ENCODE results near the gene RNF157. TPM values are rescaled to one million over a fixed set of nuclear protein-coding genes. Genes with fewer than 3 reads are reported as not detected.
A peak's percentile ranks its signal among the peaks of the same experiment; 100 is the strongest.

RNF157 gene
- total and polyA plus RNA-seq, 2 of the 13 experiments (the other 11 are each of a cell fraction or from before 2014, with no cell fraction given): 0.44 to 1.5 TPM

DNA sequence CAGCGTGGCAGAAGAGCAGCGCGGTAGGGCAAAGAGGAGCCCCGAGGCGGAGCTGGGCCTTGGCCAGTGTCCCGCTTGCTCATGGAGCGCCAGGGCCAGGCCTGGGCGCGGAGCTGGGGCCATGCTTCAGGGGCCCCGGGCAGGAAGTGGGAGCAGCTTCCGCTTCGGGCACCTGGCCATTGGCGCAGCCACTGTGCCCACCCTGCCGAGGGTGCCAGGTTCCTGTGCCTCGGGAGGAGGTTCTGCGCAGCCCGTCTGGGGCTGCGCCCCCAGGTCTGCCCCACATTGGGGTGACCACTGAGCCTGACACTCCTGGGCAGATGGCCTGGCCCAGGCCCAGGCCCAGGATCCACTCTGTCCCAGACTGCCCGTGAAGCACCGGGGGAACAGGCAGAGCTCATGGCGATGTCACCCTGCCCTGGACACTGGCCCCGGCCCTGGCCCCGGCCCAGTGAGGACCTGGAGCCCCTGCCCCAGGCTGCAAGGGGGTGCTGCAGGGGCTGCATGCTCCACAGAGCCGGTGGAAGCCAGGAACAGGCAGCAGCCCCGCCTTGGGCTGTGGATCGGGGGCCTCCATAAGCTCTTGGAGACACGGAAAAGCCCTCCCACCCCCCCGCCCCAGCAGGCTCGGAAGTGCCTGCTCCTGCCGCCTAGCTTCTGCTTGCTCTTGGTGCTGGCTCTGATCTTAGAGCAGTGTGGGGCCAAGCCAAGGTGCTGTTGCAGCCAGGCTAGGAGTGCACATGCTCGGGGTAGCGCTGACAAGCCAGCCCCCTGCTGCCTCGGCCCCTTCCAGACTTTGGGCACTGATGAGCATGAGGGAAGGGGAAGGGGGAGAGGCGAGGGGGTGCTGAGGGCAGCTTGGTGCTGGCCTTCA, 63.4 kb downstream of the RNF157 start (continued):
- TF ChIP-seq, protein P1, sequence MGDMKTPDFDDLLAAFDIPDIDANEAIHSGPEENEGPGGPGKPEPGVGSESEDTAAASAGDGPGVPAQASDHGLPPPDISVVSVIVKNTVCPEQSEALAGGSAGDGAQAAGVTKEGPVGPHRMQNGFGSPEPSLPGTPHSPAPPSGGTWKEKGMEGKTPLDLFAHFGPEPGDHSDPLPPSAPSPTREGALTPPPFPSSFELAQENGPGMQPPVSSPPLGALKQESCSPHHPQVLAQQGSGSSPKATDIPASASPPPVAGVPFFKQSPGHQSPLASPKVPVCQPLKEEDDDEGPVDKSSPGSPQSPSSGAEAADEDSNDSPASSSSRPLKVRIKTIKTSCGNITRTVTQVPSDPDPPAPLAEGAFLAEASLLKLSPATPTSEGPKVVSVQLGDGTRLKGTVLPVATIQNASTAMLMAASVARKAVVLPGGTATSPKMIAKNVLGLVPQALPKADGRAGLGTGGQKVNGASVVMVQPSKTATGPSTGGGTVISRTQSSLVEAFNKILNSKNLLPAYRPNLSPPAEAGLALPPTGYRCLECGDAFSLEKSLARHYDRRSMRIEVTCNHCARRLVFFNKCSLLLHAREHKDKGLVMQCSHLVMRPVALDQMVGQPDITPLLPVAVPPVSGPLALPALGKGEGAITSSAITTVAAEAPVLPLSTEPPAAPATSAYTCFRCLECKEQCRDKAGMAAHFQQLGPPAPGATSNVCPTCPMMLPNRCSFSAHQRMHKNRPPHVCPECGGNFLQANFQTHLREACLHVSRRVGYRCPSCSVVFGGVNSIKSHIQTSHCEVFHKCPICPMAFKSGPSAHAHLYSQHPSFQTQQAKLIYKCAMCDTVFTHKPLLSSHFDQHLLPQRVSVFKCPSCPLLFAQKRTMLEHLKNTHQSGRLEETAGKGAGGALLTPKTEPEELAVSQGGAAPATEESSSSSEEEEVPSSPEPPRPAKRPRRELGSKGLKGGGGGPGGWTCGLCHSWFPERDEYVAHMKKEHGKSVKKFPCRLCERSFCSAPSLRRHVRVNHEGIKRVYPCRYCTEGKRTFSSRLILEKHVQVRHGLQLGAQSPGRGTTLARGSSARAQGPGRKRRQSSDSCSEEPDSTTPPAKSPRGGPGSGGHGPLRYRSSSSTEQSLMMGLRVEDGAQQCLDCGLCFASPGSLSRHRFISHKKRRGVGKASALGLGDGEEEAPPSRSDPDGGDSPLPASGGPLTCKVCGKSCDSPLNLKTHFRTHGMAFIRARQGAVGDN (CRISPR knock-in tag; IDR thresholded peaks at IDR 0.05): peak; percentile 54
- TF ChIP-seq, protein P2, sequence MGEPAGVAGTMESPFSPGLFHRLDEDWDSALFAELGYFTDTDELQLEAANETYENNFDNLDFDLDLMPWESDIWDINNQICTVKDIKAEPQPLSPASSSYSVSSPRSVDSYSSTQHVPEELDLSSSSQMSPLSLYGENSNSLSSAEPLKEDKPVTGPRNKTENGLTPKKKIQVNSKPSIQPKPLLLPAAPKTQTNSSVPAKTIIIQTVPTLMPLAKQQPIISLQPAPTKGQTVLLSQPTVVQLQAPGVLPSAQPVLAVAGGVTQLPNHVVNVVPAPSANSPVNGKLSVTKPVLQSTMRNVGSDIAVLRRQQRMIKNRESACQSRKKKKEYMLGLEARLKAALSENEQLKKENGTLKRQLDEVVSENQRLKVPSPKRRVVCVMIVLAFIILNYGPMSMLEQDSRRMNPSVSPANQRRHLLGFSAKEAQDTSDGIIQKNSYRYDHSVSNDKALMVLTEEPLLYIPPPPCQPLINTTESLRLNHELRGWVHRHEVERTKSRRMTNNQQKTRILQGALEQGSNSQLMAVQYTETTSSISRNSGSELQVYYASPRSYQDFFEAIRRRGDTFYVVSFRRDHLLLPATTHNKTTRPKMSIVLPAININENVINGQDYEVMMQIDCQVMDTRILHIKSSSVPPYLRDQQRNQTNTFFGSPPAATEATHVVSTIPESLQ (CRISPR knock-in tag; conservative IDR thresholded peaks at IDR 0.05): no peak
- TF ChIP-seq, protein P3, sequence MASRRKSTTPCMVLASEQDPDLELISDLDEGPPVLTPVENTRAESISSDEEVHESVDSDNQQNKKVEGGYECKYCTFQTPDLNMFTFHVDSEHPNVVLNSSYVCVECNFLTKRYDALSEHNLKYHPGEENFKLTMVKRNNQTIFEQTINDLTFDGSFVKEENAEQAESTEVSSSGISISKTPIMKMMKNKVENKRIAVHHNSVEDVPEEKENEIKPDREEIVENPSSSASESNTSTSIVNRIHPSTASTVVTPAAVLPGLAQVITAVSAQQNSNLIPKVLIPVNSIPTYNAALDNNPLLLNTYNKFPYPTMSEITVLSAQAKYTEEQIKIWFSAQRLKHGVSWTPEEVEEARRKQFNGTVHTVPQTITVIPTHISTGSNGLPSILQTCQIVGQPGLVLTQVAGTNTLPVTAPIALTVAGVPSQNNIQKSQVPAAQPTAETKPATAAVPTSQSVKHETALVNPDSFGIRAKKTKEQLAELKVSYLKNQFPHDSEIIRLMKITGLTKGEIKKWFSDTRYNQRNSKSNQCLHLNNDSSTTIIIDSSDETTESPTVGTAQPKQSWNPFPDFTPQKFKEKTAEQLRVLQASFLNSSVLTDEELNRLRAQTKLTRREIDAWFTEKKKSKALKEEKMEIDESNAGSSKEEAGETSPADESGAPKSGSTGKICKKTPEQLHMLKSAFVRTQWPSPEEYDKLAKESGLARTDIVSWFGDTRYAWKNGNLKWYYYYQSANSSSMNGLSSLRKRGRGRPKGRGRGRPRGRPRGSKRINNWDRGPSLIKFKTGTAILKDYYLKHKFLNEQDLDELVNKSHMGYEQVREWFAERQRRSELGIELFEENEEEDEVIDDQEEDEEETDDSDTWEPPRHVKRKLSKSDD (CRISPR knock-in tag; IDR thresholded peaks at IDR 0.05; ENCODE audit: low read depth): no peak
- TF ChIP-seq, protein P4, sequence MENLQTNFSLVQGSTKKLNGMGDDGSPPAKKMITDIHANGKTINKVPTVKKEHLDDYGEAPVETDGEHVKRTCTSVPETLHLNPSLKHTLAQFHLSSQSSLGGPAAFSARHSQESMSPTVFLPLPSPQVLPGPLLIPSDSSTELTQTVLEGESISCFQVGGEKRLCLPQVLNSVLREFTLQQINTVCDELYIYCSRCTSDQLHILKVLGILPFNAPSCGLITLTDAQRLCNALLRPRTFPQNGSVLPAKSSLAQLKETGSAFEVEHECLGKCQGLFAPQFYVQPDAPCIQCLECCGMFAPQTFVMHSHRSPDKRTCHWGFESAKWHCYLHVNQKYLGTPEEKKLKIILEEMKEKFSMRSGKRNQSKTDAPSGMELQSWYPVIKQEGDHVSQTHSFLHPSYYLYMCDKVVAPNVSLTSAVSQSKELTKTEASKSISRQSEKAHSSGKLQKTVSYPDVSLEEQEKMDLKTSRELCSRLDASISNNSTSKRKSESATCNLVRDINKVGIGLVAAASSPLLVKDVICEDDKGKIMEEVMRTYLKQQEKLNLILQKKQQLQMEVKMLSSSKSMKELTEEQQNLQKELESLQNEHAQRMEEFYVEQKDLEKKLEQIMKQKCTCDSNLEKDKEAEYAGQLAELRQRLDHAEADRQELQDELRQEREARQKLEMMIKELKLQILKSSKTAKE (CRISPR knock-in tag; IDR thresholded peaks at IDR 0.05; ENCODE audit: borderline replicate concordance): no peak
- TF ChIP-seq BRD4 (CRISPR knock-in tag; IDR thresholded peaks at IDR 0.05) (no peak), DR1 (CRISPR knock-in tag; IDR thresholded peaks at IDR 0.05) (no peak)
- TF ChIP-seq, protein P5, sequence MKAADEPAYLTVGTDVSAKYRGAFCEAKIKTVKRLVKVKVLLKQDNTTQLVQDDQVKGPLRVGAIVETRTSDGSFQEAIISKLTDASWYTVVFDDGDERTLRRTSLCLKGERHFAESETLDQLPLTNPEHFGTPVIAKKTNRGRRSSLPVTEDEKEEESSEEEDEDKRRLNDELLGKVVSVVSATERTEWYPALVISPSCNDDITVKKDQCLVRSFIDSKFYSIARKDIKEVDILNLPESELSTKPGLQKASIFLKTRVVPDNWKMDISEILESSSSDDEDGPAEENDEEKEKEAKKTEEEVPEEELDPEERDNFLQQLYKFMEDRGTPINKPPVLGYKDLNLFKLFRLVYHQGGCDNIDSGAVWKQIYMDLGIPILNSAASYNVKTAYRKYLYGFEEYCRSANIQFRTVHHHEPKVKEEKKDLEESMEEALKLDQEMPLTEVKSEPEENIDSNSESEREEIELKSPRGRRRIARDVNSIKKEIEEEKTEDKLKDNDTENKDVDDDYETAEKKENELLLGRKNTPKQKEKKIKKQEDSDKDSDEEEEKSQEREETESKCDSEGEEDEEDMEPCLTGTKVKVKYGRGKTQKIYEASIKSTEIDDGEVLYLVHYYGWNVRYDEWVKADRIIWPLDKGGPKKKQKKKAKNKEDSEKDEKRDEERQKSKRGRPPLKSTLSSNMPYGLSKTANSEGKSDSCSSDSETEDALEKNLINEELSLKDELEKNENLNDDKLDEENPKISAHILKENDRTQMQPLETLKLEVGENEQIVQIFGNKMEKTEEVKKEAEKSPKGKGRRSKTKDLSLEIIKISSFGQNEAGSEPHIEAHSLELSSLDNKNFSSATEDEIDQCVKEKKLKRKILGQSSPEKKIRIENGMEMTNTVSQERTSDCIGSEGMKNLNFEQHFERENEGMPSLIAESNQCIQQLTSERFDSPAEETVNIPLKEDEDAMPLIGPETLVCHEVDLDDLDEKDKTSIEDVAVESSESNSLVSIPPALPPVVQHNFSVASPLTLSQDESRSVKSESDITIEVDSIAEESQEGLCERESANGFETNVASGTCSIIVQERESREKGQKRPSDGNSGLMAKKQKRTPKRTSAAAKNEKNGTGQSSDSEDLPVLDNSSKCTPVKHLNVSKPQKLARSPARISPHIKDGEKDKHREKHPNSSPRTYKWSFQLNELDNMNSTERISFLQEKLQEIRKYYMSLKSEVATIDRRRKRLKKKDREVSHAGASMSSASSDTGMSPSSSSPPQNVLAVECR (CRISPR knock-in tag; IDR thresholded peaks at IDR 0.05; ENCODE audit: borderline replicate concordance): no peak
- TF ChIP-seq, protein P6, sequence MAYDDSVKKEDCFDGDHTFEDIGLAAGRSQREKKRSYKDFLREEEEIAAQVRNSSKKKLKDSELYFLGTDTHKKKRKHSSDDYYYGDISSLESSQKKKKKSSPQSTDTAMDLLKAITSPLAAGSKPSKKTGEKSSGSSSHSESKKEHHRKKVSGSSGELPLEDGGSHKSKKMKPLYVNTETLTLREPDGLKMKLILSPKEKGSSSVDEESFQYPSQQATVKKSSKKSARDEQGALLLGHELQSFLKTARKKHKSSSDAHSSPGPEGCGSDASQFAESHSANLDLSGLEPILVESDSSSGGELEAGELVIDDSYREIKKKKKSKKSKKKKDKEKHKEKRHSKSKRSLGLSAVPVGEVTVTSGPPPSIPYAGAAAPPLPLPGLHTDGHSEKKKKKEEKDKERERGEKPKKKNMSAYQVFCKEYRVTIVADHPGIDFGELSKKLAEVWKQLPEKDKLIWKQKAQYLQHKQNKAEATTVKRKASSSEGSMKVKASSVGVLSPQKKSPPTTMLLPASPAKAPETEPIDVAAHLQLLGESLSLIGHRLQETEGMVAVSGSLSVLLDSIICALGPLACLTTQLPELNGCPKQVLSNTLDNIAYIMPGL (CRISPR knock-in tag; IDR thresholded peaks at IDR 0.05; ENCODE audit: borderline replicate concordance in 1 of 2, low read depth in 1 of 2): no peak
